Neural progenitor cell (in vitro differentiated cells): ENCODE measurements around the gene ADGRD1. TPM values are rescaled to one million over a fixed set of nuclear protein-coding genes. Genes with fewer than 3 reads are reported as not detected.

Experiments used
- DNase-seq: peaks from one replicate; pipeline ENCODE4 v3.0.0-alpha.2; 2016; ENCODE audit warnings: low spot score
- H2AFZ ChIP-seq: fragments of 200-600 bp; sonication (generic); replicated peaks from 2 replicates; pipeline ENCODE4 v1.6.1; 2016; ENCODE audit warnings: antibody characterized with exemption
- H3F3A ChIP-seq: fragments of 200-600 bp; sonication (generic); 2 replicates; pipeline ENCODE4 v1.6.1; 2016; ENCODE audit warnings: antibody characterized with exemption, low read depth
- H3K27ac ChIP-seq: fragments of 200-600 bp; sonication (generic); 2 replicates; pipeline ENCODE4 v1.5.1; 2016; ENCODE audit warnings: mild to moderate bottlenecking
- H3K27me3 ChIP-seq: fragments of 200-600 bp; sonication (generic); 2 replicates; pipeline ENCODE4 v1.6.1; 2016; ENCODE audit warnings: mild to moderate bottlenecking, moderate library complexity
- H3K36me3 ChIP-seq: fragments of 200-600 bp; sonication (generic); 2 replicates; pipeline ENCODE4 v1.5.1; 2016
- H3K4me1 ChIP-seq: fragments of 200-600 bp; sonication (generic); 2 replicates; pipeline ENCODE4 v1.6.1; 2016; ENCODE audit warnings: mixed run types
- H3K4me2 ChIP-seq: fragments of 200-600 bp; sonication (generic); 2 replicates; pipeline ENCODE4 v1.6.1; 2016
- H3K4me3 ChIP-seq: fragments of 200-600 bp; sonication (generic); 2 replicates; pipeline ENCODE4 v1.5.1; 2016
- H3K79me2 ChIP-seq: fragments of 200-600 bp; sonication (generic); 2 replicates; pipeline ENCODE4 v1.6.1; 2016; ENCODE audit warnings: low read depth
- H3K9ac ChIP-seq: fragments of 200-600 bp; sonication (generic); 2 replicates; pipeline ENCODE4 v1.6.1; 2016
- H3K9me3 ChIP-seq: fragments of 200-600 bp; sonication (generic); 2 replicates; pipeline ENCODE4 v1.5.1; 2016; ENCODE audit warnings: low read depth
- H4K20me1 ChIP-seq: fragments of 200-600 bp; sonication (generic); 2 replicates; pipeline ENCODE4 v1.6.1; 2016; ENCODE audit warnings: low read depth
- H3K27ac Mint-ChIP-seq: 3 replicates; pipeline ENCODE4 v1.8.0; 2021; ENCODE audit warnings: mixed read lengths
- H3K27me3 Mint-ChIP-seq: 2 replicates; pipeline ENCODE4 v1.8.0; 2022; ENCODE audit warnings: low read depth, mild to moderate bottlenecking, inconsistent platforms, moderate library complexity, mixed read lengths; ENCODE audit not compliant: insufficient read depth
- H3K36me3 Mint-ChIP-seq: 3 replicates; pipeline ENCODE4 v1.8.0; 2021; ENCODE audit warnings: mixed read lengths
- H3K4me1 Mint-ChIP-seq: 3 replicates; pipeline ENCODE4 v1.8.0; 2021; ENCODE audit warnings: mixed read lengths
- H3K4me3 Mint-ChIP-seq: 3 replicates; pipeline ENCODE4 v1.8.0; 2021; ENCODE audit warnings: mild to moderate bottlenecking, moderate library complexity, mixed read lengths
- H3K9me3 Mint-ChIP-seq: 3 replicates; pipeline ENCODE4 v1.8.0; 2020; ENCODE audit warnings: mixed read lengths
- EZH2 ChIP-seq: fragments of 200-600 bp; sonication (generic); IDR thresholded peaks from 2 replicates; pipeline ENCODE4 v1.6.1; 2017; ENCODE audit warnings: antibody characterized with exemption, mild to moderate bottlenecking, moderate library complexity
- EZH2phosphoT487 ChIP-seq: fragments of 200-600 bp; sonication (generic); IDR thresholded peaks from 2 replicates; pipeline ENCODE4 v1.6.1; 2017; ENCODE audit warnings: antibody characterized with exemption
- total RNA-seq: library from RNA; depleted of rRNA; stranded (reverse); fragments of >200 nt; gene quantifications from 2 replicates; pipeline ENCODE4 v1.2.3, GENCODE V29; 2015; ENCODE audit warnings: low replicate concordance
- TF ChIP-seq, protein P1 (sequence below): fragments of 200-600 bp; sonication (generic); IDR thresholded peaks from 2 replicates; pipeline ENCODE4 v1.5.1; 2017; ENCODE audit warnings: antibody characterized with exemption, mild to moderate bottlenecking

Gene ADGRD1
- total RNA-seq, 1 donor from 2014 or later = not detected

- Histone ChIP-seq H3K36me3 (no peaks in the 10 kb centered on the region), H3K4me3 (no peak overlapping the region), H3K79me2 (no peaks in the 10 kb centered on the region), H3K9me3 (no peaks in the 10 kb centered on the region), H3K27ac (no peak overlapping the region), H3K27me3 (no peaks in the 10 kb centered on the region), H2AFZ (no peak overlapping the region), H3K4me1 (peaks cover 9% of the 10 kb centered on the region), H3K4me2 (no peak overlapping the region), H4K20me1 (no peaks in the 10 kb centered on the region), H3K9ac (no peak overlapping the region), H3F3A (no peaks in the 10 kb centered on the region)
- no peaks in the 10 kb centered on the region for H3K36me3 Mint-ChIP-seq
- TF ChIP-seq EZH2phosphoT487 (no peak), EZH2 (no peak)
- TF ChIP-seq, protein P1, sequence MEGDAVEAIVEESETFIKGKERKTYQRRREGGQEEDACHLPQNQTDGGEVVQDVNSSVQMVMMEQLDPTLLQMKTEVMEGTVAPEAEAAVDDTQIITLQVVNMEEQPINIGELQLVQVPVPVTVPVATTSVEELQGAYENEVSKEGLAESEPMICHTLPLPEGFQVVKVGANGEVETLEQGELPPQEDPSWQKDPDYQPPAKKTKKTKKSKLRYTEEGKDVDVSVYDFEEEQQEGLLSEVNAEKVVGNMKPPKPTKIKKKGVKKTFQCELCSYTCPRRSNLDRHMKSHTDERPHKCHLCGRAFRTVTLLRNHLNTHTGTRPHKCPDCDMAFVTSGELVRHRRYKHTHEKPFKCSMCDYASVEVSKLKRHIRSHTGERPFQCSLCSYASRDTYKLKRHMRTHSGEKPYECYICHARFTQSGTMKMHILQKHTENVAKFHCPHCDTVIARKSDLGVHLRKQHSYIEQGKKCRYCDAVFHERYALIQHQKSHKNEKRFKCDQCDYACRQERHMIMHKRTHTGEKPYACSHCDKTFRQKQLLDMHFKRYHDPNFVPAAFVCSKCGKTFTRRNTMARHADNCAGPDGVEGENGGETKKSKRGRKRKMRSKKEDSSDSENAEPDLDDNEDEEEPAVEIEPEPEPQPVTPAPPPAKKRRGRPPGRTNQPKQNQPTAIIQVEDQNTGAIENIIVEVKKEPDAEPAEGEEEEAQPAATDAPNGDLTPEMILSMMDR = no peak
- H3K27ac Mint-ChIP-seq = no peak overlapping the region
- DNase-seq = no peak
- H3K4me3 Mint-ChIP-seq = no peak overlapping the region
- peaks cover 14% of the 10 kb centered on the region for H3K27me3 Mint-ChIP-seq
- H3K4me1 Mint-ChIP-seq = peaks cover 4% of the 10 kb centered on the region
- no peaks in the 10 kb centered on the region for H3K9me3 Mint-ChIP-seq
Observed at GRCh38 chr12:130989391-130989790, 35.7 kb downstream of the ADGRD1 start.

DNA sequence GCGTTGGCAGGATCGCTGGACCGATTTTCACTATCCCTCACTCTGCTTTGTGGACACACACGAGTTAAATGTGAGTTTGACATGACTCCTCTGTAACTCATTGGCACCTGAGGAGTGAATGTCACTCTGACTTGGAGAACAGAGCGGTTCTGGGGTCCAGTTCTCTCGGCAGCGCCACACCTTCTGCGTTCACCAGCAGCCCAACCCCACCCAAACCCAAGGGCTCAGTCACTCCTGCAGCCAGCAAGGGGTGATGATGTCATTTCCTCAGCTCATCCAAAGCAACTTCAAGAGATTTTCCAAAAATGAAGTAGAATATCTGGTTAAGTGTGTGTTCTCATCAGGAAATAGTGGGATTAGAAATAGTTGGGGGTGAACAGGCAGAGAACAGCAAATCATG, 36.3 kb downstream of the ADGRD1 start:
- Histone ChIP-seq H3K79me2 (no peaks in the 10 kb centered on the region), H3K4me1 (peaks cover 9% of the 10 kb centered on the region), H3K27ac (no peak overlapping the region), H3K9ac (no peak overlapping the region), H4K20me1 (no peaks in the 10 kb centered on the region), H2AFZ (no peak overlapping the region), H3F3A (peaks cover 2% of the 10 kb centered on the region), H3K4me2 (no peak overlapping the region), H3K9me3 (no peaks in the 10 kb centered on the region), H3K36me3 (no peaks in the 10 kb centered on the region), H3K4me3 (no peak overlapping the region), H3K27me3 (no peaks in the 10 kb centered on the region)
- Mint-ChIP-seq H3K27ac (no peak overlapping the region), H3K4me1 (peaks cover 4% of the 10 kb centered on the region), H3K9me3 (peaks cover 4% of the 10 kb centered on the region), H3K4me3 (no peak overlapping the region), H3K27me3 (peaks cover 16% of the 10 kb centered on the region), H3K36me3 (no peaks in the 10 kb centered on the region)
- TF ChIP-seq, protein P1 = no peak
- no peak for TF ChIP-seq EZH2
- no peak for TF ChIP-seq EZH2phosphoT487
- no peak for DNase-seq

DNA sequence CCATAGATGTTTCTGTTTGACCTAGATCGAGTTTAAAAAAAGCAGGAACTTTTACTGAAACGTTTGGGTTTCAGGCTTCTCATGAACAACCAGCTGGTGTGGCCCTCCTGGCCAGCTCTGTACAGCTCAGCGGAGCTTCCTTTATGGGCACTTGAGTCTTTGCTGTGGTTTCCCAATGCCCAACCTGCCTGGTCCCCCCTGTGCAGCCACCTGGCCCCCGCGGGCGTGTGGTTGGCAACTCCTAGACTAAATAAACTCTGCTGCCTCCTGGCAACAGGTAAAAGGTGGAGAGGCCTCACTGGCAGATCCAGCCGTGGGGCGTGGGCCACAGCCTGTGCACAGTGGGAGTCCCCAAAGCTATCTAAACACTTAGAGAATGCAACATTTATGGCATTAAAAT, 38.7 kb downstream of the ADGRD1 start:
- no peaks in the 10 kb centered on the region for H3K27me3 ChIP-seq
- Mint-ChIP-seq H3K27ac (no peak overlapping the region), H3K27me3 (peaks cover 21% of the 10 kb centered on the region), H3K36me3 (no peaks in the 10 kb centered on the region), H3K4me3 (no peak overlapping the region), H3K4me1 (peaks cover 4% of the 10 kb centered on the region), H3K9me3 (peaks cover 9% of the 10 kb centered on the region)
- H2AFZ ChIP-seq = no peak overlapping the region
- H3K9me3 ChIP-seq = no peaks in the 10 kb centered on the region
- no peaks in the 10 kb centered on the region for H3K36me3 ChIP-seq
- H3K27ac ChIP-seq = no peak overlapping the region
- no peaks in the 10 kb centered on the region for H3K79me2 ChIP-seq
- peaks cover 7% of the 10 kb centered on the region for H3F3A ChIP-seq
- H3K4me1 ChIP-seq = peaks cover 15% of the 10 kb centered on the region
- DNase-seq = no peak
- no peak overlapping the region for H3K4me3 ChIP-seq
- H4K20me1 ChIP-seq = no peaks in the 10 kb centered on the region
- H3K4me2 ChIP-seq = no peak overlapping the region
- TF ChIP-seq EZH2phosphoT487 (no peak), EZH2 (no peak)
- TF ChIP-seq, protein P1 = no peak
- no peak overlapping the region for H3K9ac ChIP-seq
